ENCODE data around the gene ZNF599. TPM values are rescaled to one million over a fixed set of nuclear protein-coding genes. Genes with fewer than 3 reads are reported as not detected.
A peak's percentile ranks its signal among the peaks of the same experiment; 100 is the strongest.

ZNF599 gene
- total RNA-seq, 1 donor from 2014 or later: 5.7 TPM

- H3K9me3 Mint-ChIP-seq (ENCODE audit: unreplicated experiment): peaks cover 8% of the 10 kb centered on the region
- TF ChIP-seq EZH2 (IDR thresholded peaks at IDR 0.05; ENCODE audit: insufficient read depth, low read length): no peak
- TF ChIP-seq CTCF (IDR thresholded peaks at IDR 0.05; ENCODE audit: insufficient read depth, low read depth, low read length): no peak
Observed at GRCh38 chr19:34732612-34733211, 40.3 kb downstream of the ZNF599 start.

GRCh38 chr19:34731964-34732363 is 41.1 kb downstream of the ZNF599 start:
- H2AFZ ChIP-seq (ENCODE audit: low read depth, low read length): no peak overlapping the region
- H3K27me3 Mint-ChIP-seq (ENCODE audit: low read depth, unreplicated experiment): peaks cover 10% of the 10 kb centered on the region
- no peaks in the 10 kb centered on the region for H4K20me1 ChIP-seq (ENCODE audit: insufficient read depth, low read length)
- H3K4me1 ChIP-seq (ENCODE audit: insufficient read depth, low read length): peaks cover 9% of the 10 kb centered on the region
- H3K4me3 Mint-ChIP-seq (ENCODE audit: unreplicated experiment): peak overlapping the region; percentile 54
- peaks cover 3% of the 10 kb centered on the region for H3K79me2 ChIP-seq (ENCODE audit: insufficient read depth, low read length)
- no peaks in the 10 kb centered on the region for H3K27me3 ChIP-seq (ENCODE audit: insufficient read depth, low read length)
- no peak overlapping the region for H3K27ac ChIP-seq (ENCODE audit: low read depth, low read length)
- no peak for TF ChIP-seq CTCF (IDR thresholded peaks at IDR 0.05; ENCODE audit: insufficient read depth, low read depth, low read length)
- no peak for TF ChIP-seq EZH2 (IDR thresholded peaks at IDR 0.05; ENCODE audit: insufficient read depth, low read length)
- H3K36me3 Mint-ChIP-seq (ENCODE audit: low read depth, unreplicated experiment): peaks cover 11% of the 10 kb centered on the region
- DNase-seq (ENCODE audit: low read depth): no peak
- H3K9ac ChIP-seq (ENCODE audit: low read length): no peak overlapping the region
- no peak overlapping the region for H3K4me3 ChIP-seq (ENCODE audit: insufficient read depth, low read depth, low read length)
- no peaks in the 10 kb centered on the region for H3K9me3 ChIP-seq (ENCODE audit: insufficient read depth, low read depth, low read length)
- no peaks in the 10 kb centered on the region for H3K36me3 ChIP-seq (ENCODE audit: insufficient read depth, low read length)
- peaks cover 6% of the 10 kb centered on the region for H3K4me1 Mint-ChIP-seq (ENCODE audit: low read depth, unreplicated experiment)
- H3K27ac Mint-ChIP-seq (ENCODE audit: unreplicated experiment): no peak overlapping the region
- peaks cover 6% of the 10 kb centered on the region for H3K9me3 Mint-ChIP-seq (ENCODE audit: unreplicated experiment)
- H3K4me2 ChIP-seq (ENCODE audit: low read length): no peak overlapping the region
- FAIRE-seq: no peak

More at GRCh38 chr19:34732612-34733211, 40.3 kb downstream of the ZNF599 start:
- Histone ChIP-seq H3K9me3 (ENCODE audit: insufficient read depth, low read depth, low read length) (peaks cover 2% of the 10 kb centered on the region), H3K79me2 (ENCODE audit: insufficient read depth, low read length) (peaks cover 3% of the 10 kb centered on the region), H3K36me3 (ENCODE audit: insufficient read depth, low read length) (no peaks in the 10 kb centered on the region), H3K4me3 (ENCODE audit: insufficient read depth, low read depth, low read length) (peak overlapping the region; percentile 85), H3K4me2 (ENCODE audit: low read length) (peak overlapping the region; percentile 99), H3K27me3 (ENCODE audit: insufficient read depth, low read length) (no peaks in the 10 kb centered on the region), H3K9ac (ENCODE audit: low read length) (no peak overlapping the region), H2AFZ (ENCODE audit: low read depth, low read length) (no peak overlapping the region), H4K20me1 (ENCODE audit: insufficient read depth, low read length) (no peaks in the 10 kb centered on the region), H3K4me1 (ENCODE audit: insufficient read depth, low read length) (peaks cover 9% of the 10 kb centered on the region), H3K27ac (ENCODE audit: low read depth, low read length) (no peak overlapping the region)
- H3K27me3 Mint-ChIP-seq (ENCODE audit: low read depth, unreplicated experiment): peaks cover 3% of the 10 kb centered on the region
- DNase-seq (ENCODE audit: low read depth) (no peak), FAIRE-seq (no peak)
- no peak overlapping the region for H3K4me3 Mint-ChIP-seq (ENCODE audit: unreplicated experiment)
- no peak overlapping the region for H3K27ac Mint-ChIP-seq (ENCODE audit: unreplicated experiment)
- peaks cover 6% of the 10 kb centered on the region for H3K4me1 Mint-ChIP-seq (ENCODE audit: low read depth, unreplicated experiment)
- H3K36me3 Mint-ChIP-seq (ENCODE audit: low read depth, unreplicated experiment): peaks cover 12% of the 10 kb centered on the region

All from astrocyte (in vitro differentiated cells and primary cell).